ENCODE results near the gene SCART1.
"Not testable (repeated sequence)": the region's sequence is repeated elsewhere in the genome, so short reads cannot be mapped to it uniquely, and the experiment has no call there.

SCART1 gene

GRCh38 chr10:133516057-133516456 is 62.3 kb downstream of the SCART1 start:
- no peak for DNase-seq
- peaks cover 3% of the 10 kb centered on the region for H3K27me3 Mint-ChIP-seq (ENCODE audit: low read depth, poor library complexity)
- H3K4me3 Mint-ChIP-seq, result no peak overlapping the region
- no peaks in the 10 kb centered on the region for H3K4me1 Mint-ChIP-seq
- no peak for TF ChIP-seq CTCF (IDR thresholded peaks at IDR 0.05)
- peaks cover 56% of the 10 kb centered on the region for H3K9me3 Mint-ChIP-seq
- no peaks in the 10 kb centered on the region for H3K36me3 Mint-ChIP-seq (ENCODE audit: low read depth)
- H3K27ac Mint-ChIP-seq, result no peak overlapping the region

- H3K36me3 Mint-ChIP-seq (ENCODE audit: low read depth); DNase-seq; H3K27ac Mint-ChIP-seq; H3K4me3 Mint-ChIP-seq; H3K4me1 Mint-ChIP-seq; H3K27me3 Mint-ChIP-seq (ENCODE audit: low read depth, poor library complexity): not testable (repeated sequence)
- peaks cover 69% of the 10 kb centered on the region for H3K9me3 Mint-ChIP-seq
Observed at GRCh38 chr10:133518517-133518916, 64.8 kb downstream of the SCART1 start.
